ENCODE data around the gene DIRAS1. TPM values are rescaled to one million over a fixed set of nuclear protein-coding genes. Genes with fewer than 3 reads are reported as not detected.

DIRAS1 gene
- total RNA-seq, 1 experiment from 2014 or later: 33.7 TPM

DNA sequence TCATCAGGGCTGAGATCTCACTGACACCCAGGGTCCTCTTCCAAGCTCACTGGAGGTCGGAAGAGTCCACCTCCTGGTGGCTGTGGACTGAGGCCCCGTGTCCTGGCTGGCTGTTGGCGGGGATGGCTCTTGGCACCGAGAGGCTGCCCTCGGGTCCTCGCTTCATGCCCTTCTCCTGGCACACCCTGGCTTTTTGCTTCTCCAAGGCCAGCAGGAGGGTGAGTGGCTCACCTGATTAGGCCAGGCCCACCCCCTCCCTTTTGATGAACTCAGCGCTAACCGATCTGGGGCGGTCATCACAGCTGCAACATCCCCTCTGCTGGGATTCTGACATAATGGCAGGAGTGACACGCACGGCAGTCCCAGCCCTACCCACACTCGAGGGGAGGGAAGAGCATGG is 14.2 kb upstream of the DIRAS1 start (continued):
- TF ChIP-seq EZH2phosphoT487 (IDR thresholded peaks at IDR 0.05; ENCODE audit: borderline replicate concordance): no peak
- no peak for TF ChIP-seq JUND (IDR thresholded peaks at IDR 0.05)
- no peak for TF ChIP-seq ZNF274 (IDR thresholded peaks at IDR 0.05; ENCODE audit: low read depth, low read length)

DNA sequence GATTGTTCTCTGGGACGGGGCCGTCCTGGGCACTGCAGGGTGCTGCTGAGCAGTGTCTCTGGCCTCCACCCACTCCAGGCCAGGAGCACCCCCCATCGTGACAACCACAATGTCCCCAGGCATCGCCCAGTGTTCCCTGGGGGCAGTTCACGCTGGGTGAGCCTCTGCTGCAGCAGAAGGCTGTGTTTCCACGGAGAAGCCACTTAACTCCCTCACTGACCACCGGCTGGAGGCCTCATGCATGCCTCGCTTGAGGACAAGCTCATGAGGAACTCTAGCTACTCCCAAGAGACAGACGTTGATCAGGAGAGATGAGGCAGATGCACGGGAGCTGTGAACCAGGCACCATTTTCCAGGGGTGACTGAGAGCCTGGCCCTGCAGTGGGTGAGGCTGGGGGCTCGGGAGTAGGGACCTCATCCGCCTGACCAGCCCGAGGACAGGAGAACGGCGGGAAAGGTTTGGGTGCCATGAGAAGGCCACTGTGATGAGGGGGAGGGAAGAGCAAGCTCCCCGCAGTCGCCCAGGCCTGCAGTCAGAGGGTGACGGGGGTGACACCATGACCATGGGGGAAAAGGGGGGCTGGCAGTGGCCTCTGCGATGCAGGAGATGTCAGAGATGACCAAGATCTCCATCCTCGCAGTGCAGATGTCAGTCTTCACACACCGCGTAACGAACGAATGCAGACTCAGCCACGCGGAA is 13.6 kb upstream of the DIRAS1 start:
- BruUV-seq (replicated peaks): no TSS peak
- H2AFZ ChIP-seq (ENCODE audit: low read depth, low read length, poor library complexity, severe bottlenecking): no peak overlapping the region
- no peak overlapping the region for H3K4me3 ChIP-seq (replicated peaks in 1 of 2; ENCODE audit: low read depth in 1 of 2, low read length in 2 of 2)
- H3K9ac ChIP-seq (ENCODE audit: low read length): no peak overlapping the region
- DNase-seq (ENCODE audit: low read depth, low spot score) (no peak), ATAC-seq (no peak)
- H3K27ac ChIP-seq (ENCODE audit: low read depth, low read length): no peak overlapping the region; the same call in 1 of the 2 replicates
- H3K4me1 ChIP-seq (ENCODE audit: control insufficient read depth in 1 of 2, insufficient read depth in 2 of 2, low read length in 2 of 2): peaks cover 0 to 3% of the 10 kb centered on the region in 2 experiments; a peak in 1 of 4 replicates
- peaks cover 21% of the 10 kb centered on the region for H3K79me2 ChIP-seq (ENCODE audit: insufficient read depth, low read length)
- H3K36me3 ChIP-seq (ENCODE audit: control insufficient read depth in 1 of 2, insufficient read depth in 2 of 2, low read length in 2 of 2): peaks cover 3 to 17% of the 10 kb centered on the region in 2 experiments
- no peaks in the 10 kb centered on the region for H4K20me1 ChIP-seq (ENCODE audit: insufficient read depth)
- intact Hi-C loops (cut with micrococcal nuclease): no loop called here
- no peaks in the 10 kb centered on the region for H3K9me2 ChIP-seq (ENCODE audit: insufficient read depth)
- ChIA-PET RAD21 (ENCODE audit: low non-redundant PET in 1 of 2, low total read pairs in 2 of 2, uncharacterized antibody in 2 of 2, unreplicated experiment in 2 of 2) (no interaction called here), POLR2A (no interaction called here), CTCF (no interaction called here)
- H3K9me3 ChIP-seq (ENCODE audit: control insufficient read depth in 1 of 2, insufficient read depth in 1 of 2, low read depth in 1 of 2, low read length in 2 of 2): peaks cover 0 to 6% of the 10 kb centered on the region in 2 experiments; a peak in 1 of 4 replicates
- H3K4me2 ChIP-seq (ENCODE audit: low read length): no peak overlapping the region
- no peaks in the 10 kb centered on the region for H3K27me3 ChIP-seq (ENCODE audit: insufficient read depth, low read length)
- TF ChIP-seq, protein P1, sequence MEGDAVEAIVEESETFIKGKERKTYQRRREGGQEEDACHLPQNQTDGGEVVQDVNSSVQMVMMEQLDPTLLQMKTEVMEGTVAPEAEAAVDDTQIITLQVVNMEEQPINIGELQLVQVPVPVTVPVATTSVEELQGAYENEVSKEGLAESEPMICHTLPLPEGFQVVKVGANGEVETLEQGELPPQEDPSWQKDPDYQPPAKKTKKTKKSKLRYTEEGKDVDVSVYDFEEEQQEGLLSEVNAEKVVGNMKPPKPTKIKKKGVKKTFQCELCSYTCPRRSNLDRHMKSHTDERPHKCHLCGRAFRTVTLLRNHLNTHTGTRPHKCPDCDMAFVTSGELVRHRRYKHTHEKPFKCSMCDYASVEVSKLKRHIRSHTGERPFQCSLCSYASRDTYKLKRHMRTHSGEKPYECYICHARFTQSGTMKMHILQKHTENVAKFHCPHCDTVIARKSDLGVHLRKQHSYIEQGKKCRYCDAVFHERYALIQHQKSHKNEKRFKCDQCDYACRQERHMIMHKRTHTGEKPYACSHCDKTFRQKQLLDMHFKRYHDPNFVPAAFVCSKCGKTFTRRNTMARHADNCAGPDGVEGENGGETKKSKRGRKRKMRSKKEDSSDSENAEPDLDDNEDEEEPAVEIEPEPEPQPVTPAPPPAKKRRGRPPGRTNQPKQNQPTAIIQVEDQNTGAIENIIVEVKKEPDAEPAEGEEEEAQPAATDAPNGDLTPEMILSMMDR (IDR thresholded peaks at IDR 0.05 in 2 of 3, conservative IDR thresholded peaks at IDR 0.05 in 1 of 3; ENCODE audit: borderline replicate concordance in 1 of 3, insufficient read depth in 1 of 3, low read depth in 2 of 3, low read length in 2 of 3): no peak
- TF ChIP-seq CBX3 (IDR thresholded peaks at IDR 0.05; ENCODE audit: low read depth) (no peak), EGR1 (IDR thresholded peaks at IDR 0.05; ENCODE audit: low read depth) (no peak), POLR2A (IDR thresholded peaks at IDR 0.05; ENCODE audit: borderline replicate concordance, extremely low read depth, insufficient read depth, insufficient read length) (no peak), EZH2 (IDR thresholded peaks at IDR 0.05) (no peak), SIN3A (IDR thresholded peaks at IDR 0.05; ENCODE audit: low read depth) (no peak), ZNF274 (IDR thresholded peaks at IDR 0.05; ENCODE audit: low read depth, low read length) (no peak), RAD21 (IDR thresholded peaks at IDR 0.05; ENCODE audit: low read depth) (no peak), YY1 (IDR thresholded peaks at IDR 0.05; ENCODE audit: extremely low read depth, insufficient replicate concordance, low read depth, low read length) (no peak), JUND (IDR thresholded peaks at IDR 0.05) (no peak), EZH2phosphoT487 (IDR thresholded peaks at IDR 0.05; ENCODE audit: borderline replicate concordance) (no peak), TCF7L2 (IDR thresholded peaks at IDR 0.05; ENCODE audit: borderline replicate concordance, extremely low read depth, insufficient read depth, insufficient read length) (no peak)
- TF ChIP-seq, protein P2, sequence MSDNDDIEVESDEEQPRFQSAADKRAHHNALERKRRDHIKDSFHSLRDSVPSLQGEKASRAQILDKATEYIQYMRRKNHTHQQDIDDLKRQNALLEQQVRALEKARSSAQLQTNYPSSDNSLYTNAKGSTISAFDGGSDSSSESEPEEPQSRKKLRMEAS (IDR thresholded peaks at IDR 0.05): no peak
- TF ChIP-seq, protein P3, sequence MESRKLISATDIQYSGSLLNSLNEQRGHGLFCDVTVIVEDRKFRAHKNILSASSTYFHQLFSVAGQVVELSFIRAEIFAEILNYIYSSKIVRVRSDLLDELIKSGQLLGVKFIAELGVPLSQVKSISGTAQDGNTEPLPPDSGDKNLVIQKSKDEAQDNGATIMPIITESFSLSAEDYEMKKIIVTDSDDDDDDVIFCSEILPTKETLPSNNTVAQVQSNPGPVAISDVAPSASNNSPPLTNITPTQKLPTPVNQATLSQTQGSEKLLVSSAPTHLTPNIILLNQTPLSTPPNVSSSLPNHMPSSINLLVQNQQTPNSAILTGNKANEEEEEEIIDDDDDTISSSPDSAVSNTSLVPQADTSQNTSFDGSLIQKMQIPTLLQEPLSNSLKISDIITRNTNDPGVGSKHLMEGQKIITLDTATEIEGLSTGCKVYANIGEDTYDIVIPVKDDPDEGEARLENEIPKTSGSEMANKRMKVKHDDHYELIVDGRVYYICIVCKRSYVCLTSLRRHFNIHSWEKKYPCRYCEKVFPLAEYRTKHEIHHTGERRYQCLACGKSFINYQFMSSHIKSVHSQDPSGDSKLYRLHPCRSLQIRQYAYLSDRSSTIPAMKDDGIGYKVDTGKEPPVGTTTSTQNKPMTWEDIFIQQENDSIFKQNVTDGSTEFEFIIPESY (IDR thresholded peaks at IDR 0.05; ENCODE audit: extremely low read depth, insufficient replicate concordance, low read length): no peak
- TF ChIP-seq, protein P4, sequence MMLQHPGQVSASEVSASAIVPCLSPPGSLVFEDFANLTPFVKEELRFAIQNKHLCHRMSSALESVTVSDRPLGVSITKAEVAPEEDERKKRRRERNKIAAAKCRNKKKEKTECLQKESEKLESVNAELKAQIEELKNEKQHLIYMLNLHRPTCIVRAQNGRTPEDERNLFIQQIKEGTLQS (IDR thresholded peaks at IDR 0.05): no peak
- TF ChIP-seq, protein P5, sequence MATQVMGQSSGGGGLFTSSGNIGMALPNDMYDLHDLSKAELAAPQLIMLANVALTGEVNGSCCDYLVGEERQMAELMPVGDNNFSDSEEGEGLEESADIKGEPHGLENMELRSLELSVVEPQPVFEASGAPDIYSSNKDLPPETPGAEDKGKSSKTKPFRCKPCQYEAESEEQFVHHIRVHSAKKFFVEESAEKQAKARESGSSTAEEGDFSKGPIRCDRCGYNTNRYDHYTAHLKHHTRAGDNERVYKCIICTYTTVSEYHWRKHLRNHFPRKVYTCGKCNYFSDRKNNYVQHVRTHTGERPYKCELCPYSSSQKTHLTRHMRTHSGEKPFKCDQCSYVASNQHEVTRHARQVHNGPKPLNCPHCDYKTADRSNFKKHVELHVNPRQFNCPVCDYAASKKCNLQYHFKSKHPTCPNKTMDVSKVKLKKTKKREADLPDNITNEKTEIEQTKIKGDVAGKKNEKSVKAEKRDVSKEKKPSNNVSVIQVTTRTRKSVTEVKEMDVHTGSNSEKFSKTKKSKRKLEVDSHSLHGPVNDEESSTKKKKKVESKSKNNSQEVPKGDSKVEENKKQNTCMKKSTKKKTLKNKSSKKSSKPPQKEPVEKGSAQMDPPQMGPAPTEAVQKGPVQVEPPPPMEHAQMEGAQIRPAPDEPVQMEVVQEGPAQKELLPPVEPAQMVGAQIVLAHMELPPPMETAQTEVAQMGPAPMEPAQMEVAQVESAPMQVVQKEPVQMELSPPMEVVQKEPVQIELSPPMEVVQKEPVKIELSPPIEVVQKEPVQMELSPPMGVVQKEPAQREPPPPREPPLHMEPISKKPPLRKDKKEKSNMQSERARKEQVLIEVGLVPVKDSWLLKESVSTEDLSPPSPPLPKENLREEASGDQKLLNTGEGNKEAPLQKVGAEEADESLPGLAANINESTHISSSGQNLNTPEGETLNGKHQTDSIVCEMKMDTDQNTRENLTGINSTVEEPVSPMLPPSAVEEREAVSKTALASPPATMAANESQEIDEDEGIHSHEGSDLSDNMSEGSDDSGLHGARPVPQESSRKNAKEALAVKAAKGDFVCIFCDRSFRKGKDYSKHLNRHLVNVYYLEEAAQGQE (IDR thresholded peaks at IDR 0.05; ENCODE audit: low read depth): no peak
